Testis (tissue), 3 donors: ENCODE measurements around the gene SGSM1. TPM values are rescaled to one million over a fixed set of nuclear protein-coding genes. Genes with fewer than 3 reads are reported as not detected.

Experiments used
- DNase-seq: peaks from one replicate; pipeline ENCODE4 v3.0.0-alpha.2; 2019
- H3K27ac ChIP-seq, 2 donors: fragments of 200-600 bp; sonication (generic); one replicate each; pipeline ENCODE4 v1.5.1; 2019
- H3K27me3 ChIP-seq: fragments of 200-600 bp; sonication (generic); one replicate; pipeline ENCODE4 v1.5.1; 2019
- H3K36me3 ChIP-seq: fragments of 200-600 bp; sonication (generic); one replicate; pipeline ENCODE4 v1.5.1; 2017; ENCODE audit warnings: low read depth; ENCODE audit errors: missing control alignments
- H3K4me1 ChIP-seq: fragments of 200-600 bp; sonication (generic); one replicate; pipeline ENCODE4 v1.5.1; 2019
- H3K4me3 ChIP-seq, 2 donors: fragments of 200-600 bp; sonication (generic); one replicate each; pipeline ENCODE4 v1.5.1; 2017 to 2019
- H3K9me3 ChIP-seq: fragments of 200-600 bp; sonication (generic); one replicate; pipeline ENCODE4 v1.5.1; 2017
- CTCF ChIP-seq, 3 experiments: fragments of 450-650 bp in 2 of 3; fragments of 200-600 bp in 1 of 3; sonication (generic) in 1 of 3; IDR thresholded peaks; one replicate each; pipeline ENCODE4 v1.5.1; 2016 to 2019; ENCODE audit warnings: antibody characterized with exemption in 3 of 3, mild to moderate bottlenecking in 2 of 3, moderate library complexity in 1 of 3
- POLR2A ChIP-seq: fragments of 450-650 bp; IDR thresholded peaks from one replicate; pipeline ENCODE4 v1.6.1; 2017; ENCODE audit warnings: antibody characterized with exemption, mild to moderate bottlenecking, moderate library complexity
- WGBS, 2 donors: methylation state at CpG; one replicate each; pipeline ENCODE4 v1.1.5; 2018; 5-methylcytosine and 5-hydroxymethylcytosine counted together
- intact Hi-C: fragments of 100-400 bp; cut with DNase I; formaldehyde crosslinking; loops from one replicate; pipeline ENCODE4 v1.15.1; 2023; ENCODE audit warnings: low total_unique reads
- polyA plus RNA-seq: library from polyadenylated mRNA; stranded (reverse); fragments of 350-450 nt; fragmentation: Illumina TruSeq; extraction: RNeasy Lipid Tissue Mini Kit (QIAGEN cat#74804); gene quantifications from one replicate; pipeline ENCODE4 v1.2.3, GENCODE V29; 2014; ENCODE audit warnings: low read depth, low replicate concordance; ENCODE audit not compliant: insufficient read depth
- total RNA-seq, 2 donors: library from RNA; depleted of rRNA; stranded (reverse); fragments of >200 nt; gene quantifications; one replicate each; pipeline ENCODE4 v1.2.3, GENCODE V29; 2016

Gene SGSM1
- total and polyA plus RNA-seq, 3 donors from 2014 or later, result 5.1 to 8.4 (median 7.9) TPM

GRCh38 chr22:24965822-24966626 is 160.0 kb downstream of the SGSM1 start:
- H3K27me3 ChIP-seq, result no peaks in the 10 kb centered on the region
- no peak overlapping the region for H3K4me3 ChIP-seq
- peak; percentile 55 for DNase-seq
- TF ChIP-seq CTCF (IDR thresholded peaks at IDR 0.05), result no peak
- TF ChIP-seq POLR2A, result no peak
- H3K4me1 ChIP-seq, result peaks cover 16% of the 10 kb centered on the region
- H3K36me3 ChIP-seq, result no peaks in the 10 kb centered on the region
- peak overlapping the region; percentile 21 to 72 for H3K27ac ChIP-seq
- intact Hi-C loops, result no loop called here
- WGBS, 2 donors, result 45 to 54% methylated on average over 3 to 9 of the region's 9 CpGs
- H3K9me3 ChIP-seq, result no peaks in the 10 kb centered on the region

GRCh38 chr22:24968066-24968561 is 162.1 kb downstream of the SGSM1 start:
- 73 to 79% methylated on average over 8 of the region's 8 CpGs for WGBS, 2 donors
- no peak for DNase-seq
- intact Hi-C loops, result no loop called here

GRCh38 chr22:24969560-24970301 is 163.7 kb downstream of the SGSM1 start:
- Histone ChIP-seq H3K36me3 (no peaks in the 10 kb centered on the region), H3K4me3 (no peak overlapping the region), H3K9me3 (no peaks in the 10 kb centered on the region), H3K27me3 (no peaks in the 10 kb centered on the region), H3K4me1 (peaks cover 16% of the 10 kb centered on the region), H3K27ac (peak overlapping the region in 1 of 2 donors; percentile 56)
- DNase-seq, result no peak
- intact Hi-C loops, result no loop called here
- TF ChIP-seq CTCF (IDR thresholded peaks at IDR 0.05), result no peak
- TF ChIP-seq POLR2A, result no peak
- WGBS, 2 donors, result 47 to 54% methylated on average over 12 of the region's 12 CpGs

More at GRCh38 chr22:24968066-24968561, 162.1 kb downstream of the SGSM1 start:
- Histone ChIP-seq H3K27me3 (no peaks in the 10 kb centered on the region), H3K27ac (no peak overlapping the region), H3K36me3 (no peaks in the 10 kb centered on the region), H3K4me1 (peaks cover 16% of the 10 kb centered on the region), H3K9me3 (no peaks in the 10 kb centered on the region), H3K4me3 (no peak overlapping the region)
- TF ChIP-seq POLR2A (no peak), CTCF (IDR thresholded peaks at IDR 0.05) (no peak)

GRCh38 chr22:24972369-24972768 is 166.4 kb downstream of the SGSM1 start:
- Histone ChIP-seq H3K4me1 (peaks cover 26% of the 10 kb centered on the region), H3K27ac (no peak overlapping the region), H3K9me3 (no peaks in the 10 kb centered on the region), H3K4me3 (no peak overlapping the region), H3K27me3 (no peaks in the 10 kb centered on the region), H3K36me3 (no peaks in the 10 kb centered on the region)
- no peak for DNase-seq
- intact Hi-C loops, result no loop called here
- 98% methylated on average over 2 of the region's 2 CpGs for whole genome bisulfite sequencing, 2 donors
- TF ChIP-seq POLR2A, result no peak
- no peak for TF ChIP-seq CTCF (IDR thresholded peaks at IDR 0.05)
